K562 (cell line): ENCODE measurements around the gene TEX264.

Experiments used
- CGGBP1 ChIP-seq: fragments of 250-450 bp; sonication (Bioruptor Pico); IDR thresholded peaks from 2 replicates; pipeline ENCODE4 v1.9.0; 2021; ENCODE audit warnings: mild to moderate bottlenecking
- CHD4 ChIP-seq: fragments of 200-600 bp; sonication (generic); IDR thresholded peaks from 3 replicates; pipeline ENCODE4 v1.6.1; 2012; ENCODE audit warnings: low read depth, mild to moderate bottlenecking, mixed read lengths, low read length, inconsistent platforms; ENCODE audit not compliant: insufficient read depth, insufficient replicate concordance, poor library complexity, severe bottlenecking
- CTCF ChIP-seq, 3 experiments: IDR thresholded peaks in 2 of 3; conservative IDR thresholded peaks in 1 of 3; 2 replicates each; pipeline ENCODE4 v1.5.1; 2011 to 2012; ENCODE audit warnings: low read length in 3 of 3, mild to moderate bottlenecking in 3 of 3, control low read depth in 2 of 3, improper control_type of control experiment in 1 of 3, inconsistent platforms in 1 of 3, low read depth in 1 of 3, mixed read lengths in 1 of 3, moderate library complexity in 1 of 3; ENCODE audit not compliant: insufficient read depth in 2 of 3
- FOXP1 ChIP-seq: sonication (generic); formaldehyde crosslinking; IDR thresholded peaks from 2 replicates; pipeline ENCODE4 v1.8.0; 2022; ENCODE audit warnings: mild to moderate bottlenecking, missing genetic modification reagents
- HEY1 ChIP-seq: fragments of 250-450 bp; sonication (Bioruptor Pico); IDR thresholded peaks from 2 replicates; pipeline ENCODE4 v1.5.0; 2020; ENCODE audit warnings: mild to moderate bottlenecking, moderate library complexity, borderline replicate concordance
- NFYB ChIP-seq: IDR thresholded peaks from 2 replicates; pipeline ENCODE4 v1.6.1; 2011; ENCODE audit warnings: mild to moderate bottlenecking, moderate library complexity; ENCODE audit not compliant: insufficient read length; ENCODE audit errors: extremely low read depth
- PBX2 ChIP-seq, 2 experiments: IDR thresholded peaks in 1 of 2; conservative IDR thresholded peaks in 1 of 2; 2 replicates each; pipeline ENCODE4 v1.6.1; 2016; ENCODE audit warnings: low read depth in 2 of 2, mild to moderate bottlenecking in 1 of 2, missing compliant biosample characterization in 1 of 2, missing genetic modification characterization in 1 of 2, moderate library complexity in 1 of 2
- RCOR1 ChIP-seq, 2 experiments: IDR thresholded peaks; 2 replicates each; pipeline ENCODE4 v1.6.1; 2012; ENCODE audit warnings: low read depth in 2 of 2, low read length in 2 of 2, borderline replicate concordance in 1 of 2, improper control_type of control experiment in 1 of 2
- RHOXF2B ChIP-seq: fragments of 250-450 bp; sonication (Bioruptor Pico); conservative IDR thresholded peaks from 2 replicates; pipeline ENCODE4 v1.5.1; 2021
- SP1 ChIP-seq: sonication (generic); formaldehyde crosslinking; IDR thresholded peaks from 2 replicates; pipeline ENCODE4 v1.8.1; 2022; ENCODE audit warnings: mild to moderate bottlenecking, missing genetic modification reagents
- TRIM25 ChIP-seq: fragments of 450-650 bp; IDR thresholded peaks from 2 replicates; pipeline ENCODE4 v1.7.0; 2016; ENCODE audit warnings: borderline replicate concordance
- USF2 ChIP-seq: sonication (generic); formaldehyde crosslinking; IDR thresholded peaks from 2 replicates; pipeline ENCODE4 v1.5.0; 2020; ENCODE audit warnings: missing genetic modification reagents
- ZNF232 ChIP-seq: sonication (generic); formaldehyde crosslinking; IDR thresholded peaks from 2 replicates; pipeline ENCODE4 v1.8.0; 2022; ENCODE audit warnings: mild to moderate bottlenecking, missing genetic modification reagents

GRCh38 chr3:51662456-51662855 is 8.6 kb upstream of the TEX264 start:
- no peak for TF ChIP-seq CTCF (IDR thresholded peaks at IDR 0.05 in 2 of 3, conservative IDR thresholded peaks at IDR 0.05 in 1 of 3; ENCODE audit: insufficient read depth in 2 of 3, low read depth in 1 of 3, low read length in 3 of 3)
- TF ChIP-seq NFYB: no peak
- no peak for TF ChIP-seq PBX2 (CRISPR knock-in tag; IDR thresholded peaks at IDR 0.05; ENCODE audit: low read depth)
- no peak for TF ChIP-seq PBX2 (tag; conservative IDR thresholded peaks at IDR 0.05; ENCODE audit: low read depth)
- no peak for TF ChIP-seq FOXP1
- no peak for TF ChIP-seq RHOXF2B (CRISPR knock-in tag)
- no peak for TF ChIP-seq CGGBP1 (CRISPR knock-in tag)
- TF ChIP-seq TRIM25: no peak
- no peak for TF ChIP-seq ZNF232
- no peak for TF ChIP-seq USF2
- no peak for TF ChIP-seq RCOR1 (IDR thresholded peaks at IDR 0.05; ENCODE audit: borderline replicate concordance in 1 of 2, low read depth in 2 of 2, low read length in 2 of 2)
- TF ChIP-seq HEY1 (CRISPR knock-in tag): no peak
- TF ChIP-seq SP1 (CRISPR knock-in tag): no peak
- TF ChIP-seq CHD4: no peak
